GM18519 (cell line): Measurements from ENCODE around the gene MIF.

ENCODE experiments used
- ATAC-seq: cut with Tn5 transposase; IDR thresholded peaks from one replicate; pipeline ENCODE4 v1.9.1; 2021; ENCODE audit warnings: mild to moderate bottlenecking, moderate library complexity; ENCODE audit not compliant: unreplicated experiment, low FRiP score

The MIF gene

DNA sequence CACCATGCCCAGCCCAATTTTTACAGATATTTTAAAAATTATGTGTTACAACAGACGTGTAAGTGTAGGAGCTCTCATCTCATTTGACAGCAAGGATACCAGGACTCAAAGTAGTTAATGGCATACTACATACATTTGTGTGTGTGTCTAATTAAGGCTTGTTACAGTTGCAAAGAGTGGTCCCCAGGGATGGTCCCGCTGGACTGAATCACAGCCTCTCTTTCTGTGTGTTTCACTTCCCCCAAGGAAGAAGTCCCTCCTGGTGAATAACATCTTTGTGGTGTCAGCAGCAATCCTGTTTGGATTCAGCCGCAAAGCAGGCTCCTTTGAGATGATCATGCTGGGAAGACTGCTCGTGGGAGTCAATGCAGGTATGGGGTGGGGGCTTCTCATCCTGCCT is 19.3 kb upstream of the MIF start:
- ATAC-seq = no peak

DNA sequence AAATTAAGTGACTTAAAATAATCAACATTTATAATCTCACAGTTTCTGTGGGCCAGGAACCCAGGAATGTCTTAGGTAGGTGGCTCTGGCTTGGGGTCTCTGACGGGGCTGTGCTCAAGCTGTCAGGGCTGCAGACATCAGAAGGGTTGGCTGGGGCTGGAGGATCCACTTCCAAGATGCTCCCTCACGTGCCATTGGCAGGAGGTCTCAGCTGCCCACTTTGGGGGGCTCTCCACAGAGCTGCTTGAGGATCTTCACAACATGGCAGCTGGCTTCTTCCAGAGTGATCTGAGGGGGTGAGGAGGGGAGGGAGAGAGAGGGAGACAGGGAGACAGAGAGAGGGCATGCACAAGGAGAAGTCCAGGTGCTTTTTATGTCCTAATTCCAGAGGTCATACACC is 18.4 kb upstream of the MIF start:
- ATAC-seq = no peak

DNA sequence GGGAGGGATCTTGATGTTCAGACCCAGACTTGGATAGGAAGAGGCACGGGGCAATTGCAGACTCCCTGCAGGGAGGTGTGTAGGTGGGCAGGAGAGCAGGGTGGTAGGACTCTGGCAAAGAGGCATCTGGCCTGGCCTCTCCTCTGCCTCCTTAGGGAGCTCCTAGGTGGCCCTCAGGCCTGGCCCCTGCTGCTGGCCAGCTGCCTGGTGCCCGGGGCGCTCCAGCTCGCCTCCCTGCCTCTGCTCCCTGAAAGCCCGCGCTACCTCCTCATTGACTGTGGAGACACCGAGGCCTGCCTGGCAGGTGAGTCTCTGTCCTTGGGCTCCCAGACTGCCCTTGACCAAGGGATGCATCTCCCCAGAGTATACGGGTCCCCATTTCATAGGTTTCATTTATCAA is 16.6 kb upstream of the MIF start:
- no peak for ATAC-seq

DNA sequence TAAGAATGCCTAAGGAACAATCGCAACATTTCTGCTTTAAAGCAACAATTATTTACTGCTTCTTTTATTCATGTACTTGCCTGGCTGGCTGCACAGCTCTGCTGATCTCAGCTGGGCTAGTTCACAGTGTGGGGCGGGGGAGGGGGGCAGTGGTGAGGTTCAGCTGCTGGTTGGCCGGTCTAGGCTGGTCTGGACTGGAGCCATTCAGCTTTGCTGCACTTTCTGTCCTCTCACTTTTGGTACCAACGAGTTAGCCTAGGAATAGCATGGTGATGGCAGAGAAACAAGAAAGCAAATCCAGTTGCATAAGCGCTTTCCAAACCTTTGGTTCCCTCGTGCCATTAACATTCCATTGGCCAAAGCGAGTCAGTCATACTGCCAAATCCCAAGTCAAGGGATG is 16.0 kb upstream of the MIF start:
- ATAC-seq = no peak

DNA sequence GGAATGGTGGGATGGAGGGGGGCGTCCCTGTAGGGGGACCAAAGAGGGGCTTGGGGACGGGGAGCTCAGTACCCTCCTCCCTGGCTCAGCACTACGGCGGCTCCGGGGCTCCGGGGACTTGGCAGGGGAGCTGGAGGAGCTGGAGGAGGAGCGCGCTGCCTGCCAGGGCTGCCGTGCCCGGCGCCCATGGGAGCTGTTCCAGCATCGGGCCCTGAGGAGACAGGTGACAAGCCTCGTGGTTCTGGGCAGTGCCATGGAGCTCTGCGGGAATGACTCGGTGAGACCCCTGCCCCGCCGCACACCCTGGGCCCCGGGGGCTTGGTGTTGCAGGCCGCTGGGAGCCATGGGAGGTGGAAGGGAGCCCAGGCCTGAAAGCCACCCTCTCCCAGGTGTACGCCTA is 11.8 kb upstream of the MIF start:
- no peak for ATAC-seq

DNA sequence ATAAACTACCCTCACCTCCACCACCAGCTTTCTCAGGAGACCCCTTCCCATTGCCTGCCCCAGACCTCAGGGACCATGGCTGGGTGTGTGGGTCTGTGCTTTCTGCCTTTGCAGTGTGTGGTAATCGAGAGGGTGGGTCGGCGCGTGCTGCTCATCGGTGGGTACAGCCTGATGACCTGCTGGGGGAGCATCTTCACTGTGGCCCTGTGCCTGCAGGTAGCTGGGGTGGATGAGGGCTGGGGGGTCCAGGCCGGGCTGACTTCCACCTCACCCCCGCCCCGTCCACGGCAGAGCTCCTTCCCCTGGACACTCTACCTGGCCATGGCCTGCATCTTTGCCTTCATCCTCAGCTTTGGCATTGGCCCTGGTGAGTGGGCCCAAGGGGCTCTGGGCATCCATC is 10.5 kb upstream of the MIF start:
- no peak for ATAC-seq

DNA sequence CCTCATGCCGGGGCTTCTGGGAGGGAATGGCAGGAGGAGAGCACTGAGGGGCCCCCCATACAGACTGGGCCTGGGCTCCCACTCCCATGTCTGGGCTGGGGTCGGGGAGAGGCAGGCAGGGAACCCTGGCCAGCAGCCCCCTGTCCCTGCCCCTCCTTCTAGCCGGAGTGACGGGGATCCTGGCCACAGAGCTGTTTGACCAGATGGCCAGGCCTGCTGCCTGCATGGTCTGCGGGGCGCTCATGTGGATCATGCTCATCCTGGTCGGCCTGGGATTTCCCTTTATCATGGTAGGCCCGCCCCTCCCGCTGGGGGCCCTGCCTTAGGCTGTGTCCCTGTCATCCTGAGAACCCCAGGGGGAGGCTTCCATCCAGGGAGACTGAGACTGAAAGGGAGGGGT is 10.0 kb upstream of the MIF start:
- ATAC-seq = no peak

DNA sequence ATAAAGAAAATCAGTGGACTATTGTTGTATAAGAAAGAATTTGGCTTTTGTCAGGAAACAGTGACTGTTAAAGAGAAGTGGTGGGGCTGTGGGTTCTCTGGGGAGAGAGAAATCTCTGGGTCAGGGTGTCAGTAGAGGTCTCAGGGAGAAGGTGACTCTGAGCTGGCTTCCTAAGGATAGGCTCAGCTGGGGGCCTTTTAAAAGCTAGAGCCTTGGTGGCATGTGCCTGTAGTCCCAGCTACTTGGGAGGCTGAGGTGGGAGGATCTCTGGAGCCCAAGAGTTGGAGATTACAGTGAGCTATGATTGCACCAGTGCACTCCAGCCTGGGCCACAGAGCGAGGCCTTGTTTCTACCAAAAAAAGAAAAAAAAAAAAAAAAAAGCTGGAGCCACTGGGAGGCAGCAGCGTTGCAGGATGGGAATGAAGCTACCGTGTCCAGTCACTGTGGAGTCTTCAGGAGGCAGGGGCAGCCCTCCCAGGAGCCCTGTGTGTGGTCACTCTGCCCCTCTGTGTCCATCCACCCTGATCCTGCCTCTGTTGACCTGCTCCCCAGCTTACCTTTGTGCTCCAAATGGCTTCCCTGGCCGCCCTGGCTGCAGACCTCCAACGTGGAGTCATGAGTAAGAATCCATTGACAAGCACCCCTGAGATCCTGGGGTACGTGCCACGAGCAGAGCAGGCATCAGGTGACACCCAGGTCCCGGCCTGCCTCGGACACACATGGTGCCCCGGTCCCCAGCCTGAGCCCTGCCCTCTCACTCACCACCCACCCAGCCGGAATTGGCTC is 5.4 kb upstream of the MIF start:
- no peak for ATAC-seq

DNA sequence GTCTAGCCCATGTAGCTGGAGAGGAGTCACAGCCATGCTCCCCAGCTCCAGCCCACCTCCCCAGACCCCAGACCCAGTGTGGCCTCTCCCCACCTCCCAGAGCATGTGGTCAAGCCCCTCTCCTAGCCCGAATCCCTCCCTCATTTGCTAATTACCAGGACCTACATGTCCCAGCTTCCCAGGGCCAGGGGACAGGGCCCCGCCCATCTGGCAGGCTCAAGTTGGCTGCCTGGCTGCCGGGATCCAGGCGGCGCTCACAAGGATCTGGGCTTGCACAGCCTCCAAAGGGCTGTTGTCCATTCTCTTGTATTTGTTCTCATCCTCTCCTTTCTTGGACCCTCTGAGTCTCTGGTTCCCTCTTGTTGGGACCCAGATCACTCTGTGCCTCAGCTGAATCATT is 4.6 kb upstream of the MIF start:
- no peak for ATAC-seq

DNA sequence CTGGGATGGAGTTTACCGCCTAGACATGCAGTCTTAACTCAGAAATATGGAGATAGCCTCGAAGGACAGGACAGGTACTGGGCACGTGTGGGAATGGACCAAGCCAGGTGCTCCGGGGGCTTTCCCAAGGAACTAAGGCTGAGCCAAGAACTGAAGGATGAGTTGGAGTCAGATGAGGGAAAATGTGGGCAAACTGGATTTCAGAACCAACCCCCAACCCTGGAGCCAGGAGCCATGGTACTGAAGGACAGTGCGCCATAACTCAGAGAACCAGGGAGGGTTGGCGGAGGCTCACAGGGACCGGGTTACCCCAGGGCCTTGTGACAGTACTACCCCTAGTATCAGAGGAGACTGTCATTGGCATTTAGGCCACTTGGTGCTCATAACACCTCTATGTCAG is 2.5 kb upstream of the MIF start:
- no peak for ATAC-seq

DNA sequence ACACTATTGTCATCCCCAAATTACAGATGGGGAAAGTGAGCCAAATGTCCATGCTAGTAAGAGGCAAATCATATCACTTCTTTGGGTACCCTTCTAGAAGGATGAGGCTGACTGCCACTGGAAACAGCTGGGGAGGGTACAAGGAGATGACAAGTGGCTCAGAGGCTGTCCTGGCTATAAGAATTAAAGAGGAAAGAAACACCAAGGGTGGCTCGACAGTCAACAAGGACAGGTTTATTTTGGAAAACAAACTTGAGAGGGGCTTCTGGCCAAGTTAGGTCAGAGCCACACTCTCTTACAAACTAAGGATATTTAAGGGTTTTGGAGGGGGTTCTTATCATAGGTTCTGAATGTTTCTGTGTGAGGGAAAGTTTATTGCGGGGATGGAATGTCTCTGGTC is 2.1 kb upstream of the MIF start:
- ATAC-seq = no peak

DNA sequence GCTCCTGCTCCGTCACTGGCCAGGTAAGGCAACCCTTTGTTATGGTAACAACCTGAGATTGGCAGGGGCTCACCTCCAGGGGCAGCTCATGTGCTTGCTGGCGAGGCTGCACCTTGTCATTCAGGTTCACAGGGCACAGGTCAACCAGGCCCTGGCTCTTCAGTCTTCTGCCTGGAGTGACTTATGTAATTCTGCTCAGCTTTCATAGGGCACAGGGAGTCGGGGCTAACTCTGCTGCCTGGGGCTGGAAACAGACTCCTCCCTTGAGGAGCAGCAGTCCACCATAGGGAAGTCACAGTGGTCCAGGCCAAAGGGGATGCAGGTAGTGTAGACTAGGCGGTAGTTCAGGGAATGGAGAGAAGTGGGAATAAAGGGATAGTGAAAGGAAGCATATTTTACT is 1.5 kb upstream of the MIF start:
- ATAC-seq = no peak

DNA sequence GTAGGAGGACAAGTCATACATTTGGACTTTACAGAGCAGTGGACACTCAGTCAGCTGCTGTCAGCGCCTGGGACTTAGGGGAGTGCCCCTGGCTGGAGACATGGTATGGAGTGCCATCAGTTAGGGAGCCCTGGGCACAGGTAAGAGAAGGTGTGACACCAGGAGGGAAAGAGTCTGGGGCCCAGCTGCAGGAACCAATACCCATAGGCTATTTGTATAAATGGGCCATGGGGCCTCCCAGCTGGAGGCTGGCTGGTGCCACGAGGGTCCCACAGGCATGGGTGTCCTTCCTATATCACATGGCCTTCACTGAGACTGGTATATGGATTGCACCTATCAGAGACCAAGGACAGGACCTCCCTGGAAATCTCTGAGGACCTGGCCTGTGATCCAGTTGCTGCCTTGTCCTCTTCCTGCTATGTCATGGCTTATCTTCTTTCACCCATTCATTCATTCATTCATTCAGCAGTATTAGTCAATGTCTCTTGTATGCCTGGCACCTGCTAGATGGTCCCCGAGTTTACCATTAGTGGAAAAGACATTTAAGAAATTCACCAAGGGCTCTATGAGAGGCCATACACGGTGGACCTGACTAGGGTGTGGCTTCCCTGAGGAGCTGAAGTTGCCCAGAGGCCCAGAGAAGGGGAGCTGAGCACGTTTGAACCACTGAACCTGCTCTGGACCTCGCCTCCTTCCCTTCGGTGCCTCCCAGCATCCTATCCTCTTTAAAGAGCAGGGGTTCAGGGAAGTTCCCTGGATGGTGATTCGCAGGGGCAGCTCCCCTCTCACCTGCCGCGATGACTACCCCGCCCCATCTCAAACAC is 850 bp upstream of the MIF start:
- ATAC-seq = no peak

DNA sequence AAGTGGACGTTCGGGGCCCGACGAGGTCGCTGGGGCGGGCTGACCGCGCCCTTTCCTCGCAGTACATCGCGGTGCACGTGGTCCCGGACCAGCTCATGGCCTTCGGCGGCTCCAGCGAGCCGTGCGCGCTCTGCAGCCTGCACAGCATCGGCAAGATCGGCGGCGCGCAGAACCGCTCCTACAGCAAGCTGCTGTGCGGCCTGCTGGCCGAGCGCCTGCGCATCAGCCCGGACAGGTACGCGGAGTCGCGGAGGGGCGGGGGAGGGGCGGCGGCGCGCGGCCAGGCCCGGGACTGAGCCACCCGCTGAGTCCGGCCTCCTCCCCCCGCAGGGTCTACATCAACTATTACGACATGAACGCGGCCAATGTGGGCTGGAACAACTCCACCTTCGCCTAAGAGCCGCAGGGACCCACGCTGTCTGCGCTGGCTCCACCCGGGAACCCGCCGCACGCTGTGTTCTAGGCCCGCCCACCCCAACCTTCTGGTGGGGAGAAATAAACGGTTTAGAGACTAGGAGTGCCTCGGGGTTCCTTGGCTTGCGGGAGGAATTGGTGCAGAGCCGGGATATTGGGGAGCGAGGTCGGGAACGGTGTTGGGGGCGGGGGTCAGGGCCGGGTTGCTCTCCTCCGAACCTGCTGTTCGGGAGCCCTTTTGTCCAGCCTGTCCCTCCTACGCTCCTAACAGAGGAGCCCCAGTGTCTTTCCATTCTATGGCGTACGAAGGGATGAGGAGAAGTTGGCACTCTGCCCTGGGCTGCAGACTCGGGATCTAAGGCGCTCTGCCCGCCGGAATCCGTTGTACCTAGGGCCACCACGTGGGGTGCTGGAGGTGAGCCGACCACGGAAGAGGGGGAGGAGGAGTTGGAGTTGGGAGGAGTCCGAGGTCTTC is 771 bp downstream of the MIF start:
- no peak for ATAC-seq

DNA sequence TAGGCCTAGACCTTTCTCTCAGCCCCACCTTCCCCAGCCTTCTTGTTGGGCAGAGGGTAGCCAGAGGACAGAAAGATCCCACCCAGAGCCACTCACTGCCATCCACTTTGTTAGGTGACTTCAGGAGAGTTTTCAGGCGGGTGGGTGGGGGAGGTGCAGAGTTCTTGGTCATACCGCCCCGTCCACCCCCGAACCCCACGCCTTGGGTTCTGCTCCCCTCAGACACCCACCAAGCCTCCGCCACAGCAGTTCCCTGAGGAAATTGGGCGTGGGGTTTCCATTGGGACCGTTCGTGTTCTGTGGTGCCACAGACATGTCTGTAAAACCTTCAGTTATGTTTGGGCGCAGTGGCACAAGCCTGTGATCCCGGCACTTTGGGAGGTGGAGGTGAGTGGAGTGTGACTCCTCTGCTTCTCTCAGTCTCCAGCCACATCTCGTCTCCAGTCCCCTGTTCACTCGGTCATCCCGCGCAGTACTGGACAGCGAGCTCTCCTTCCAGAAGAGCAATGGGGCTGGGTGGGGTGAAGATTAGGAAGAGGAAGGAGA is 1.5 kb downstream of the MIF start:
- no peak for ATAC-seq

DNA sequence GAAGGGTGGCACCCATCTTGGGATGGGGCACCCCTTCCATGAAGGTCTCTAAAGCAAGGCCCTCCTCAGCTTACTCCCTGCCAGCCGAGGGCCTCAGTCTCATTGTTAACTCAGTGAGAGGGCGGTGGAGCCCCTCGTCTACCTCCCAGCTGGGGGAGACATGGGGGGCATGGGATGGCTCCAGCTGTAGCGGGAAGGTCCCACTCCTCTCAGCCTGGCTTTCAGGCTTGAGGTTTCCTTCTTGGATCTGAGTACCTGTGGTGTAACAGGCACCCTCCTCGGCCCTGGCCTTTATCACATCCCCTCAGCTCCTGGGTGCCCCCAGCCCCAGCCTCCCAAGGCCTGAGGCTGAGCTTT is 2.0 kb downstream of the MIF start:
- no peak for ATAC-seq

DNA sequence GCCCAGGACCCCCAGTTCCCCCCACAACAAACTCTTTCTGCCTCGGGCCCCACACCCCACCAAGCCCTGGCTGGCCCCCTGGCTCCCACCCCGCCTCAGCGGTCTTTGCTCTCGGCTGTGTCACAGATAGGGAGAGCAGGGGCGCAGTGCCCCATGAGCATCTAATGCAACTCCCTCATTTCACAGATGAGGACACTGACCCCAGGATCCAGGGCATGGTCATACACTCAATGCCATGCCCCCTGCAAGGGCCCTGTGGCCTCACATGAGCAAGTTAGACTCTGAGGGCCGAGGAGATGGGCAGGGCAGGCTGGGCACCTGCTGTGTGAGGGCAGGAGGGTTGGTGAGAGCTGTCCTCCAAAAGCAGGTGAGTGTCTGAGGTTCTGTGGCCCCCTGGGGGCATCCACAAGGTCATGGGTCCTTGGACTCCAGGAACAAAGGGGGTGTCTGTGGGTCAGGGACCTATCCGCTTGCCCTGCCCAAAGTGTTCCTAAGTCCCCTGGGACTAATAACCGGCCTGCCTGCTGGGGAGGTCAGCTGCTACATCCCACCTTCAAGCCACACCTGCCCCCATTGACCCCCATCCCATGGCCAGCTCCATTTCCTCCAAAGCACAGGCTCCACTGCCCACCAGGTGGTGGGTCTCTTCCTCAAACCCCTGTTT is 2.5 kb downstream of the MIF start:
- ATAC-seq = no peak

DNA sequence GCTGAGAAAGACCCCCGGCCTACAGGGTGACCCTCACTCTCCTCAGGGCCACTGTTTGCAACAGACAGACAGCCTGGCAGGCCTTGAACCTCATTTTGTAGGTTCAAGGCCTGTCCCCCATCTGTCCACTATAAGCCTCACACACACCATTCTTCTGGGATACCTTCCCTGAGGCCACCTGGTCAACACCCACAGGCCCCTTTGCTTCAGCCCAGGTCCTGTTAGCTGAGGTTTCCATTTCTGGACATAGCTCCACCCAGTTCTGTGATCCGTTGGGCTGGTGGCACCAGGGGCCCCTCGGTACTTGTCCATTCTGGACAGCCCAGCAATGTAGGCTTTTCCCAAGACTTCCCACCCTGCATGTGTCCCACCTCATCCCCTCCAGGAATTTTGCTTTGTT is 3.1 kb downstream of the MIF start:
- ATAC-seq = no peak

DNA sequence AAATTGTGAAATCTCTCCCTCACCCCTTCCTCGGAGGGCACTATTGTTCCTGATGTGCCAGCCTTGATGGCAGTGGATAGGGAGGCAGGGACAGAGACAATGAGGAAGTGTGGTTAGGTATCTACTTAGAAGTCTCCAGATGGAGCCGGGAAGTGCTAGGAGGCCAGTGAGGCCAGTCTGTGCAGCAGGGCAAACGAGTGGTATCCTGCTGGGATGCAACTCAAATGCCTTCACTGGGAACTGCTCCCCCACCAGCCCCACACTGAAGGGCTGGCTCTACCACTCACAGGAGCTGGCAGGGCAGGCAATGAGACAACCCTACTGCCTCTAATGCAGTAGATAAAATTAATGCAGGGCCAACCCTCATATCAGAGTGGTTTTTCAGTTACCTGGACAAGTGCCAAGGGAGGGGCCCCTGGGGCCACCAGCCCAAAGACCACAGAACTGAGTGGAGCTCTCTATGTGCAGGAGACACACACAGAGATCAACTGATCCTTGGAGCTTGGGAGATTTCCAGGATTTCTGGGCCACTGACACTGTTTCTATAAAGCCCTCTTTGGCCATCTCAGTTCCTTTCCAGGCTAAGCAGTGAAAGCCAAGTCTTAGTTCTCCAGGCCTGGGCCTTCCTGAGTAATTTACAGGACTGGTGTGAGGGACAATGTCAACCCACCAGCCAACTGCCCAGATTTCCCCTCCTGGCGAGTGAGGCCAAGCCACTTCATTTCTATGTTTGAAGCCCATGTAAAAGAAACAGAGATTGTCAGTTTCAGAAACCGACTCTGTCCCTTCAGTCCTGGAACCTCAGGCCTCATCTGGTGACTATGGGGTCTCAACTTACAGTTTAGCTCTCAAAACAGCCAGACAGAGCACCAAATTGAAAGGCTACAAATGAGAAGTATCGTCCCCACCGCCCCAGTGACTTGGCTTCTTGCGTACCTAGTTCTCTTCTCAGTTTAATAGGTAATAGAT is 4.1 kb downstream of the MIF start:
- ATAC-seq = no peak
